ENCODE measurements around the gene EVL.

Gene EVL

GRCh38 chr14:100066962-100067361 is 1.7 kb downstream of the EVL start:
- POLR2A ChIA-PET: no interaction called here
- TF ChIP-seq ARNT (IDR thresholded peaks at IDR 0.05) (no peak), ELF4 (IDR thresholded peaks at IDR 0.05) (no peak), FOXA1 (IDR thresholded peaks at IDR 0.05) (no peak), CTBP1 (IDR thresholded peaks at IDR 0.05; ENCODE audit: borderline replicate concordance) (no peak), FOXM1 (IDR thresholded peaks at IDR 0.05; ENCODE audit: borderline replicate concordance) (no peak), NFRKB (IDR thresholded peaks at IDR 0.05) (no peak), L3MBTL2 (conservative IDR thresholded peaks at IDR 0.05) (no peak), SP1 (IDR thresholded peaks at IDR 0.05) (no peak)

GRCh38 chr14:100067481-100067880 is 2.3 kb downstream of the EVL start:
- DNase-seq (ENCODE audit: extremely low spot score): no peak
- TF ChIP-seq ELF4 (IDR thresholded peaks at IDR 0.05): no peak
- no peak for TF ChIP-seq ARNT (IDR thresholded peaks at IDR 0.05)
- TF ChIP-seq L3MBTL2 (conservative IDR thresholded peaks at IDR 0.05): no peak
- no peak for TF ChIP-seq FOXA1 (IDR thresholded peaks at IDR 0.05)
- no peak for TF ChIP-seq FOXM1 (IDR thresholded peaks at IDR 0.05; ENCODE audit: borderline replicate concordance)
- TF ChIP-seq ZNF384 (IDR thresholded peaks at IDR 0.05): no peak
- TF ChIP-seq SP1 (IDR thresholded peaks at IDR 0.05): no peak
- no peak for TF ChIP-seq CTBP1 (IDR thresholded peaks at IDR 0.05; ENCODE audit: borderline replicate concordance)
- no peak for TF ChIP-seq SUZ12 (IDR thresholded peaks at IDR 0.05)
- TF ChIP-seq LEF1 (IDR thresholded peaks at IDR 0.05; ENCODE audit: borderline replicate concordance): no peak
- no peak for TF ChIP-seq NFRKB (IDR thresholded peaks at IDR 0.05)
- TF ChIP-seq FOXK2 (IDR thresholded peaks at IDR 0.05): no peak
- TF ChIP-seq HDGF (IDR thresholded peaks at IDR 0.05; ENCODE audit: borderline replicate concordance): no peak
- ChIA-PET CTCF (interaction anchor here (0.6 to 1.3 kb wide), 3 partner anchors 8 to 43 kb away, joined by 3 to 4 read pairs (median 3); no protein-coding TSS in a partner anchor), POLR2A (no interaction called here)

More at GRCh38 chr14:100066962-100067361, 1.7 kb downstream of the EVL start:
- CTCF ChIA-PET: interaction anchor here (1.3 kb wide), 2 partner anchors 8 to 43 kb away, joined by 3 to 4 read pairs; no protein-coding TSS in a partner anchor
- no peak for DNase-seq (ENCODE audit: extremely low spot score)

- ChIA-PET POLR2A (no interaction called here), CTCF (interaction anchor here (0.6 kb wide), 1 partner anchor 18 kb away, joined by 3 read pairs; no protein-coding TSS in a partner anchor)
- no peak for DNase-seq (ENCODE audit: extremely low spot score)
- TF ChIP-seq TARDBP (IDR thresholded peaks at IDR 0.05) (no peak), CTBP1 (IDR thresholded peaks at IDR 0.05; ENCODE audit: borderline replicate concordance) (no peak), FOXA1 (IDR thresholded peaks at IDR 0.05) (no peak), HDGF (IDR thresholded peaks at IDR 0.05; ENCODE audit: borderline replicate concordance) (no peak)
Observed at GRCh38 chr14:100067971-100068959, 3.0 kb downstream of the EVL start.

- ChIA-PET CTCF (no interaction called here), POLR2A (no interaction called here)
- TF ChIP-seq LEF1 (IDR thresholded peaks at IDR 0.05; ENCODE audit: borderline replicate concordance) (no peak), HDGF (IDR thresholded peaks at IDR 0.05; ENCODE audit: borderline replicate concordance) (no peak), ARNT (IDR thresholded peaks at IDR 0.05) (no peak), SP1 (IDR thresholded peaks at IDR 0.05) (no peak), FOXK2 (IDR thresholded peaks at IDR 0.05) (no peak), PKNOX1 (IDR thresholded peaks at IDR 0.05) (no peak), FOXM1 (IDR thresholded peaks at IDR 0.05; ENCODE audit: borderline replicate concordance) (no peak), L3MBTL2 (conservative IDR thresholded peaks at IDR 0.05) (no peak), NFRKB (IDR thresholded peaks at IDR 0.05) (no peak), TARDBP (IDR thresholded peaks at IDR 0.05) (no peak), CTBP1 (IDR thresholded peaks at IDR 0.05; ENCODE audit: borderline replicate concordance) (no peak)
- no peak for DNase-seq (ENCODE audit: extremely low spot score)
Observed at GRCh38 chr14:100069161-100069800, 4.1 kb downstream of the EVL start.

- ChIA-PET POLR2A (no interaction called here), CTCF (no interaction called here)
- DNase-seq (ENCODE audit: extremely low spot score): no peak
- TF ChIP-seq SP1 (IDR thresholded peaks at IDR 0.05) (no peak), FOXK2 (IDR thresholded peaks at IDR 0.05) (no peak), FOXM1 (IDR thresholded peaks at IDR 0.05; ENCODE audit: borderline replicate concordance) (no peak), LEF1 (IDR thresholded peaks at IDR 0.05; ENCODE audit: borderline replicate concordance) (no peak), CTBP1 (IDR thresholded peaks at IDR 0.05; ENCODE audit: borderline replicate concordance) (no peak), PKNOX1 (IDR thresholded peaks at IDR 0.05) (no peak), SUZ12 (IDR thresholded peaks at IDR 0.05) (no peak), ZNF384 (IDR thresholded peaks at IDR 0.05) (no peak)
Observed at GRCh38 chr14:100070310-100070709, 5.1 kb downstream of the EVL start.

- ChIA-PET POLR2A (no interaction called here), CTCF (interaction anchor here (0.6 kb wide), 1 partner anchor 20 kb away, joined by 3 read pairs; no protein-coding TSS in a partner anchor)
- no peak for TF ChIP-seq SP1 (IDR thresholded peaks at IDR 0.05)
- TF ChIP-seq HDGF (IDR thresholded peaks at IDR 0.05; ENCODE audit: borderline replicate concordance): no peak
- no peak for TF ChIP-seq ELF4 (IDR thresholded peaks at IDR 0.05)
- no peak for TF ChIP-seq FOXK2 (IDR thresholded peaks at IDR 0.05)
- no peak for TF ChIP-seq FOXM1 (IDR thresholded peaks at IDR 0.05; ENCODE audit: borderline replicate concordance)
- TF ChIP-seq BHLHE40 (IDR thresholded peaks at IDR 0.05; ENCODE audit: borderline replicate concordance): no peak
- TF ChIP-seq TARDBP (IDR thresholded peaks at IDR 0.05): no peak
- no peak for DNase-seq (ENCODE audit: extremely low spot score)
Observed at GRCh38 chr14:100071545-100071944, 6.3 kb downstream of the EVL start.
